ENCODE data around the gene DHDH. TPM values are rescaled to one million over a fixed set of nuclear protein-coding genes. Genes with fewer than 3 reads are reported as not detected.
"Not testable (repeated sequence)": the region's sequence is repeated elsewhere in the genome, so short reads cannot be mapped to it uniquely, and the experiment has no call there.

Gene DHDH
- total and polyA plus RNA-seq, 2 experiments from 2014 or later, result 0.69 to 4.7 TPM

GRCh38 chr19:48926909-48927308, 6.6 kb upstream of the DHDH start:
- Histone ChIP-seq H2AFZ (no peak overlapping the region), H3F3A (replicated peaks; ENCODE audit: low read depth) (no peaks in the 10 kb centered on the region), H3K79me2 (replicated peaks; ENCODE audit: insufficient read depth) (no peaks in the 10 kb centered on the region), H3K9me2 (ENCODE audit: insufficient read depth) (no peaks in the 10 kb centered on the region), H3K4me2 (no peak overlapping the region), H3K27ac (ENCODE audit: low read depth) (no peak overlapping the region), H3K27me3 (ENCODE audit: insufficient read depth) (peaks cover 5% of the 10 kb centered on the region; the same call in 1 of the 2 replicates), H3K4me1 (ENCODE audit: insufficient read depth) (no peaks in the 10 kb centered on the region), H3K36me3 (ENCODE audit: insufficient read depth) (no peaks in the 10 kb centered on the region), H4K20me1 (replicated peaks; ENCODE audit: insufficient read depth) (no peaks in the 10 kb centered on the region; the same call in 1 of the 2 replicates), H3K4me3 (no peak overlapping the region)
- peaks cover 4% of the 10 kb centered on the region; the same call in 2 of the 3 replicates for H3K36me3 Mint-ChIP-seq (ENCODE audit: low read depth)
- no peak for TF ChIP-seq ZNF331 (CRISPR knock-in tag; IDR thresholded peaks at IDR 0.05; ENCODE audit: low read depth)
- TF ChIP-seq ZNF114 (CRISPR knock-in tag; IDR thresholded peaks at IDR 0.05), result no peak
- no peak for TF ChIP-seq NANOG (IDR thresholded peaks at IDR 0.05; ENCODE audit: borderline replicate concordance)
- TF ChIP-seq EZH2 (IDR thresholded peaks at IDR 0.05; ENCODE audit: low read depth, unreplicated experiment), result no peak
- no peak for TF ChIP-seq CTCF (conservative IDR thresholded peaks at IDR 0.05; ENCODE audit: low read depth in 2 of 2)
- TF ChIP-seq JUNB (IDR thresholded peaks at IDR 0.05; ENCODE audit: unreplicated experiment), result no peak
- no peak for TF ChIP-seq POLR2AphosphoS5 (IDR thresholded peaks at IDR 0.05; ENCODE audit: low read depth)
- TF ChIP-seq ETS1 (IDR thresholded peaks at IDR 0.05), result no peak
- TF ChIP-seq REST (IDR thresholded peaks at IDR 0.05; ENCODE audit: unreplicated experiment), result no peak
- no peaks in the 10 kb centered on the region for H3K9me3 Mint-ChIP-seq
- DNase-seq (ENCODE audit: low spot score) (no peak), ATAC-seq (no peak)
- H3K4me3 Mint-ChIP-seq, result no peak overlapping the region
- H3K27me3 Mint-ChIP-seq (ENCODE audit: insufficient read depth, low read depth, poor library complexity), result peaks cover 15% of the 10 kb centered on the region
- no peak overlapping the region for H3K27ac Mint-ChIP-seq
- no peaks in the 10 kb centered on the region for H3K4me1 Mint-ChIP-seq

- H3F3A ChIP-seq (replicated peaks; ENCODE audit: low read depth); H3K4me1 Mint-ChIP-seq; H3K4me1 ChIP-seq (ENCODE audit: insufficient read depth); H3K4me3 Mint-ChIP-seq; H3K36me3 Mint-ChIP-seq (ENCODE audit: low read depth); H3K27ac Mint-ChIP-seq; H3K36me3 ChIP-seq (ENCODE audit: insufficient read depth); ATAC-seq; DNase-seq (ENCODE audit: low spot score); H3K9me3 Mint-ChIP-seq; H3K4me3 ChIP-seq; H3K27ac ChIP-seq (ENCODE audit: low read depth); H3K4me2 ChIP-seq; H2AFZ ChIP-seq; H3K9me2 ChIP-seq (ENCODE audit: insufficient read depth); H3K79me2 ChIP-seq (replicated peaks; ENCODE audit: insufficient read depth); H4K20me1 ChIP-seq (replicated peaks; ENCODE audit: insufficient read depth): not testable (repeated sequence)
- peaks cover 13% of the 10 kb centered on the region for H3K27me3 ChIP-seq (ENCODE audit: insufficient read depth)
- H3K27me3 Mint-ChIP-seq (ENCODE audit: insufficient read depth, low read depth, poor library complexity), result peaks cover 19% of the 10 kb centered on the region
Observed at GRCh38 chr19:48927692-48928091, 5.8 kb upstream of the DHDH start.

Data from GM23338 (cell line).